ENCODE results near the gene REXO4.

The REXO4 gene

DNA sequence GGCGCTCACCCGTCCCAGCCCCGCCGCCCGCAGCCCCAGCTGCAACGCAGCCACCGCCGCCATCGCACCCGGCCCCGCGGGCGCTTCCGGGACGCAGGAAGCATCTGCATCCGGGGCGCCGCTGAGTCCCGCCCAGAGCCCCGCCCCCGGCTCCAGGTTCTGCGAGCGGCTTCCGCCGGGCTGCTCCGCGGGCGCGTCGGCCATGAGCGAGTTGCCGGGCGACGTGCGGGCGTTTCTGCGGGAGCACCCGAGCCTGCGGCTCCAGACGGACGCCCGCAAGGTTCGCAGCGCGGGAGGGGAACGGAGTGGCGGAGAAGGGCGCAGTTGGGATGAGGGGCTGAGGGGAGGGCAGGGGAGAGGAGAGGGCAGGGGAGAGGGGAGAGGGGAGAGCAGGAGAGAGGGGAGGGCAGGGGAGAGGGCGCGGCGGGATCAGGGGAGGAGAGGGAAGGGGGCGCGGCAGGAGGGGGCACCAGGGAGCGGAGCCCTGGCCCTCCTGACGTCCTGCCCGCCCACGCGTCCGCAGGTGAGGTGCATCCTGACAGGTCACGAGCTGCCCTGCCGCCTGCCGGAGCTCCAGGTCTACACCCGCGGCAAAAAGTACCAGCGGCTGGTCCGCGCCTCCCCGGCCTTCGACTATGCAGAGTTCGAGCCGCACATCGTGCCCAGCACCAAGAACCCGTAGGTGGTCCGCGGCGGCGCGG, 61.3 kb downstream of the REXO4 start, which contains the start of the genes SURF1 and SURF2 (continued):
- TF ChIP-seq WT1 (tag by site-specific recombination; IDR thresholded peaks at IDR 0.05) (peak; percentile 68), EGR2 (tag by site-specific recombination; IDR thresholded peaks at IDR 0.05; ENCODE audit: low read depth) (peak; percentile 72), ZNF146 (tag by site-specific recombination; IDR thresholded peaks at IDR 0.05) (0 out of 2 replicates have a peak, but pooled peaks have one; percentile 5), GLIS1 (tag by site-specific recombination; IDR thresholded peaks at IDR 0.05) (peak; percentile 40), ZNF792 (tag by site-specific recombination; IDR thresholded peaks at IDR 0.05) (0 out of 2 replicates have a peak, but pooled peaks have one; percentile 51), ZNF610 (tag by site-specific recombination; IDR thresholded peaks at IDR 0.05; ENCODE audit: borderline replicate concordance) (peak; percentile 65; the same call in 1 of the 2 replicates), GLI4 (tag by site-specific recombination; IDR thresholded peaks at IDR 0.05) (0 out of 2 replicates have a peak, but pooled peaks have one; percentile 70), ZBTB1 (tag by site-specific recombination; IDR thresholded peaks at IDR 0.05) (0 out of 2 replicates have a peak, but pooled peaks have one; percentile 21), ZBTB8A (tag by site-specific recombination; IDR thresholded peaks at IDR 0.05) (peak; percentile 98), BCL11B (tag by site-specific recombination; IDR thresholded peaks at IDR 0.05; ENCODE audit: low read depth) (peak; percentile 81; the same call in 1 of the 2 replicates), ZBTB48 (tag by site-specific recombination; IDR thresholded peaks at IDR 0.05) (peak; percentile 45; the same call in 1 of the 2 replicates), GLIS2 (tag by site-specific recombination; IDR thresholded peaks at IDR 0.05) (peak; percentile 73; the same call in 1 of the 2 replicates), ZNF24 (tag by site-specific recombination; IDR thresholded peaks at IDR 0.05) (peak; percentile 47; the same call in 1 of the 2 replicates), KLF8 (tag by site-specific recombination; IDR thresholded peaks at IDR 0.05) (peak; percentile 85; the same call in 1 of the 2 replicates), TRIM28 (IDR thresholded peaks at IDR 0.05; ENCODE audit: borderline replicate concordance, low read length) (no peak), ZSCAN23 (tag by site-specific recombination; IDR thresholded peaks at IDR 0.05) (peak; percentile 77), KLF16 (tag by site-specific recombination; IDR thresholded peaks at IDR 0.05) (peak; percentile 70), ZNF473 (tag by site-specific recombination; IDR thresholded peaks at IDR 0.05) (no peak), ZNF501 (tag by site-specific recombination; IDR thresholded peaks at IDR 0.05) (peak; percentile 64; the same call in 1 of the 2 replicates), ZNF292 (tag by site-specific recombination; IDR thresholded peaks at IDR 0.05; ENCODE audit: borderline replicate concordance, low read depth) (no peak), ZNF426 (tag by site-specific recombination; IDR thresholded peaks at IDR 0.05) (no peak)
- TF ChIP-seq, protein P1, sequence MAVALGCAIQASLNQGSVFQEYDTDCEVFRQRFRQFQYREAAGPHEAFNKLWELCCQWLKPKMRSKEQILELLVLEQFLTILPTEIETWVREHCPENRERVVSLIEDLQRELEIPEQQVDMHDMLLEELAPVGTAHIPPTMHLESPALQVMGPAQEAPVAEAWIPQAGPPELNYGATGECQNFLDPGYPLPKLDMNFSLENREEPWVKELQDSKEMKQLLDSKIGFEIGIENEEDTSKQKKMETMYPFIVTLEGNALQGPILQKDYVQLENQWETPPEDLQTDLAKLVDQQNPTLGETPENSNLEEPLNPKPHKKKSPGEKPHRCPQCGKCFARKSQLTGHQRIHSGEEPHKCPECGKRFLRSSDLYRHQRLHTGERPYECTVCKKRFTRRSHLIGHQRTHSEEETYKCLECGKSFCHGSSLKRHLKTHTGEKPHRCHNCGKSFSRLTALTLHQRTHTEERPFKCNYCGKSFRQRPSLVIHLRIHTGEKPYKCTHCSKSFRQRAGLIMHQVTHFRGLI (tag by site-specific recombination; IDR thresholded peaks at IDR 0.05): no peak
- TF ChIP-seq, protein P2, sequence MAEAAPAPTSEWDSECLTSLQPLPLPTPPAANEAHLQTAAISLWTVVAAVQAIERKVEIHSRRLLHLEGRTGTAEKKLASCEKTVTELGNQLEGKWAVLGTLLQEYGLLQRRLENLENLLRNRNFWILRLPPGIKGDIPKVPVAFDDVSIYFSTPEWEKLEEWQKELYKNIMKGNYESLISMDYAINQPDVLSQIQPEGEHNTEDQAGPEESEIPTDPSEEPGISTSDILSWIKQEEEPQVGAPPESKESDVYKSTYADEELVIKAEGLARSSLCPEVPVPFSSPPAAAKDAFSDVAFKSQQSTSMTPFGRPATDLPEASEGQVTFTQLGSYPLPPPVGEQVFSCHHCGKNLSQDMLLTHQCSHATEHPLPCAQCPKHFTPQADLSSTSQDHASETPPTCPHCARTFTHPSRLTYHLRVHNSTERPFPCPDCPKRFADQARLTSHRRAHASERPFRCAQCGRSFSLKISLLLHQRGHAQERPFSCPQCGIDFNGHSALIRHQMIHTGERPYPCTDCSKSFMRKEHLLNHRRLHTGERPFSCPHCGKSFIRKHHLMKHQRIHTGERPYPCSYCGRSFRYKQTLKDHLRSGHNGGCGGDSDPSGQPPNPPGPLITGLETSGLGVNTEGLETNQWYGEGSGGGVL (tag by site-specific recombination; IDR thresholded peaks at IDR 0.05): peak; percentile 99
- TF ChIP-seq, protein P3, sequence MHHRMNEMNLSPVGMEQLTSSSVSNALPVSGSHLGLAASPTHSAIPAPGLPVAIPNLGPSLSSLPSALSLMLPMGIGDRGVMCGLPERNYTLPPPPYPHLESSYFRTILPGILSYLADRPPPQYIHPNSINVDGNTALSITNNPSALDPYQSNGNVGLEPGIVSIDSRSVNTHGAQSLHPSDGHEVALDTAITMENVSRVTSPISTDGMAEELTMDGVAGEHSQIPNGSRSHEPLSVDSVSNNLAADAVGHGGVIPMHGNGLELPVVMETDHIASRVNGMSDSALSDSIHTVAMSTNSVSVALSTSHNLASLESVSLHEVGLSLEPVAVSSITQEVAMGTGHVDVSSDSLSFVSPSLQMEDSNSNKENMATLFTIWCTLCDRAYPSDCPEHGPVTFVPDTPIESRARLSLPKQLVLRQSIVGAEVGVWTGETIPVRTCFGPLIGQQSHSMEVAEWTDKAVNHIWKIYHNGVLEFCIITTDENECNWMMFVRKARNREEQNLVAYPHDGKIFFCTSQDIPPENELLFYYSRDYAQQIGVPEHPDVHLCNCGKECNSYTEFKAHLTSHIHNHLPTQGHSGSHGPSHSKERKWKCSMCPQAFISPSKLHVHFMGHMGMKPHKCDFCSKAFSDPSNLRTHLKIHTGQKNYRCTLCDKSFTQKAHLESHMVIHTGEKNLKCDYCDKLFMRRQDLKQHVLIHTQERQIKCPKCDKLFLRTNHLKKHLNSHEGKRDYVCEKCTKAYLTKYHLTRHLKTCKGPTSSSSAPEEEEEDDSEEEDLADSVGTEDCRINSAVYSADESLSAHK (tag by site-specific recombination; IDR thresholded peaks at IDR 0.05): peak; percentile 54; the same call in 1 of the 2 replicates
- TF ChIP-seq, protein P4, sequence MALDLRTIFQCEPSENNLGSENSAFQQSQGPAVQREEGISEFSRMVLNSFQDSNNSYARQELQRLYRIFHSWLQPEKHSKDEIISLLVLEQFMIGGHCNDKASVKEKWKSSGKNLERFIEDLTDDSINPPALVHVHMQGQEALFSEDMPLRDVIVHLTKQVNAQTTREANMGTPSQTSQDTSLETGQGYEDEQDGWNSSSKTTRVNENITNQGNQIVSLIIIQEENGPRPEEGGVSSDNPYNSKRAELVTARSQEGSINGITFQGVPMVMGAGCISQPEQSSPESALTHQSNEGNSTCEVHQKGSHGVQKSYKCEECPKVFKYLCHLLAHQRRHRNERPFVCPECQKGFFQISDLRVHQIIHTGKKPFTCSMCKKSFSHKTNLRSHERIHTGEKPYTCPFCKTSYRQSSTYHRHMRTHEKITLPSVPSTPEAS (tag by site-specific recombination; IDR thresholded peaks at IDR 0.05): no peak
- TF ChIP-seq, protein P5, sequence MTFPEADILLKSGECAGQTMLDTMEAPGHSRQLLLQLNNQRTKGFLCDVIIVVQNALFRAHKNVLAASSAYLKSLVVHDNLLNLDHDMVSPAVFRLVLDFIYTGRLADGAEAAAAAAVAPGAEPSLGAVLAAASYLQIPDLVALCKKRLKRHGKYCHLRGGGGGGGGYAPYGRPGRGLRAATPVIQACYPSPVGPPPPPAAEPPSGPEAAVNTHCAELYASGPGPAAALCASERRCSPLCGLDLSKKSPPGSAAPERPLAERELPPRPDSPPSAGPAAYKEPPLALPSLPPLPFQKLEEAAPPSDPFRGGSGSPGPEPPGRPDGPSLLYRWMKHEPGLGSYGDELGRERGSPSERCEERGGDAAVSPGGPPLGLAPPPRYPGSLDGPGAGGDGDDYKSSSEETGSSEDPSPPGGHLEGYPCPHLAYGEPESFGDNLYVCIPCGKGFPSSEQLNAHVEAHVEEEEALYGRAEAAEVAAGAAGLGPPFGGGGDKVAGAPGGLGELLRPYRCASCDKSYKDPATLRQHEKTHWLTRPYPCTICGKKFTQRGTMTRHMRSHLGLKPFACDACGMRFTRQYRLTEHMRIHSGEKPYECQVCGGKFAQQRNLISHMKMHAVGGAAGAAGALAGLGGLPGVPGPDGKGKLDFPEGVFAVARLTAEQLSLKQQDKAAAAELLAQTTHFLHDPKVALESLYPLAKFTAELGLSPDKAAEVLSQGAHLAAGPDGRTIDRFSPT (tag by site-specific recombination; IDR thresholded peaks at IDR 0.05): peak; percentile 23; the same call in 1 of the 2 replicates

Measured in HEK293 (cell line).